Neutrophil (primary cell): ENCODE data around the gene EGLN3.

ENCODE experiments used
- H3K27ac ChIP-seq: fragments of 200-600 bp; sonication (generic); 2 replicates; pipeline ENCODE4 v1.5.1; 2016; ENCODE audit warnings: mild to moderate bottlenecking, moderate library complexity
- H3K27me3 ChIP-seq: fragments of 200-600 bp; sonication (generic); 2 replicates; pipeline ENCODE4 v1.6.0; 2016; ENCODE audit warnings: mild to moderate bottlenecking
- H3K36me3 ChIP-seq: fragments of 200-600 bp; sonication (generic); 2 replicates; pipeline ENCODE4 v1.5.1; 2017
- H3K4me1 ChIP-seq, 2 experiments: fragments of 200-600 bp in 1 of 2; sonication (generic) in 1 of 2; 1 replicate in 1 of 2; 2 replicates in 1 of 2; pipeline versions ENCODE4 v1.5.1 to v1.6.1; 2013 to 2016; ENCODE audit warnings: low read depth in 1 of 2, low read length in 1 of 2, mild to moderate bottlenecking in 1 of 2, moderate library complexity in 1 of 2; ENCODE audit not compliant: control insufficient read depth in 1 of 2, insufficient read depth in 1 of 2
- H3K4me3 ChIP-seq, 2 experiments: fragments of 200-600 bp in 1 of 2; sonication (generic) in 1 of 2; 1 replicate in 1 of 2; 2 replicates in 1 of 2; pipeline ENCODE4 v1.5.1; 2013 to 2016; ENCODE audit warnings: low read depth in 1 of 2, low read length in 1 of 2, mild to moderate bottlenecking in 1 of 2, moderate library complexity in 1 of 2
- H3K9me3 ChIP-seq: fragments of 200-600 bp; sonication (generic); 2 replicates; pipeline ENCODE4 v1.5.1; 2016
- TF ChIP-seq, protein P1 (sequence below): fragments of 200-600 bp; sonication (generic); IDR thresholded peaks from 2 replicates; pipeline ENCODE4 v1.5.1; 2016; ENCODE audit warnings: antibody characterized with exemption

The EGLN3 gene

GRCh38 chr14:33959692-33960151 lies 8.8 kb upstream of the EGLN3 start:
- H3K4me1 ChIP-seq: no peaks in the 10 kb centered on the region
- no peaks in the 10 kb centered on the region for H3K9me3 ChIP-seq
- peaks cover 31% of the 10 kb centered on the region for H3K27me3 ChIP-seq
- no peaks in the 10 kb centered on the region for H3K36me3 ChIP-seq
- TF ChIP-seq, protein P1, sequence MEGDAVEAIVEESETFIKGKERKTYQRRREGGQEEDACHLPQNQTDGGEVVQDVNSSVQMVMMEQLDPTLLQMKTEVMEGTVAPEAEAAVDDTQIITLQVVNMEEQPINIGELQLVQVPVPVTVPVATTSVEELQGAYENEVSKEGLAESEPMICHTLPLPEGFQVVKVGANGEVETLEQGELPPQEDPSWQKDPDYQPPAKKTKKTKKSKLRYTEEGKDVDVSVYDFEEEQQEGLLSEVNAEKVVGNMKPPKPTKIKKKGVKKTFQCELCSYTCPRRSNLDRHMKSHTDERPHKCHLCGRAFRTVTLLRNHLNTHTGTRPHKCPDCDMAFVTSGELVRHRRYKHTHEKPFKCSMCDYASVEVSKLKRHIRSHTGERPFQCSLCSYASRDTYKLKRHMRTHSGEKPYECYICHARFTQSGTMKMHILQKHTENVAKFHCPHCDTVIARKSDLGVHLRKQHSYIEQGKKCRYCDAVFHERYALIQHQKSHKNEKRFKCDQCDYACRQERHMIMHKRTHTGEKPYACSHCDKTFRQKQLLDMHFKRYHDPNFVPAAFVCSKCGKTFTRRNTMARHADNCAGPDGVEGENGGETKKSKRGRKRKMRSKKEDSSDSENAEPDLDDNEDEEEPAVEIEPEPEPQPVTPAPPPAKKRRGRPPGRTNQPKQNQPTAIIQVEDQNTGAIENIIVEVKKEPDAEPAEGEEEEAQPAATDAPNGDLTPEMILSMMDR: no peak
- H3K4me3 ChIP-seq: no peak overlapping the region
- no peak overlapping the region for H3K27ac ChIP-seq

DNA sequence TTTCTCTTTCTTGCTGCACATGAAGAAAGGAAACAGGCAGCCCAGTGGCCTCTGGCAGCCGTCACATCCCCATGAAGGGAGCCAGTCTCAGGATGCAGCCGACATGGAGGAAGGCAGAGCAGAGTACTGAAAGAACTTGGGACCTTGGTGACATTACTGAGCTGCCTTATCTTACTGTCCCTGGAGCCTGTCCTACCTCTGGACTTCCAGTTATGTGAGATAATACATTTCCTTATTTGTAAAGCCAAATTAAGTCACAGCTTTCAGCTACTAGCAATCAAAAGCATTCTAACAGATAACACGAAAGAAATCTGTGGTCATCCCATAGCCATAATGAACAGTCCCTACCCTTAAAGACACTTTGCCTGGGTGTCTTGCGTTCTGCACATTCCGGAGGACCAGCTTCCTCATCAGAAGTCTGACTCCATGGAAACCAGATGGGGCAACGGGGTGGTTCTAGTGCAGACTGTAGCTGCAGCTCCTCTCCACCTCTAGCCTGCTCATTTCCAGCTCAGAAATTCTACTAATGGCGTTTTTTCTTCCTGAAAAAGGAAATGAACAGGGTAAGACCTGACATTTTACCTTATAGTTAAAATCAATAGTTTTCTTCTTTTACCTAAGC lies 7.8 kb upstream of the EGLN3 start:
- Histone ChIP-seq H3K9me3 (no peaks in the 10 kb centered on the region), H3K27ac (no peak overlapping the region), H3K4me1 (no peaks in the 10 kb centered on the region), H3K4me3 (no peak overlapping the region), H3K27me3 (peaks cover 41% of the 10 kb centered on the region), H3K36me3 (no peaks in the 10 kb centered on the region)
- TF ChIP-seq, protein P1: no peak

GRCh38 chr14:33957993-33958392 lies 7.1 kb upstream of the EGLN3 start:
- H3K4me1 ChIP-seq: no peaks in the 10 kb centered on the region
- TF ChIP-seq, protein P1: no peak
- H3K36me3 ChIP-seq: no peaks in the 10 kb centered on the region
- H3K9me3 ChIP-seq: no peaks in the 10 kb centered on the region
- no peak overlapping the region for H3K4me3 ChIP-seq
- H3K27ac ChIP-seq: no peak overlapping the region
- peaks cover 48% of the 10 kb centered on the region for H3K27me3 ChIP-seq

- peaks cover 55% of the 10 kb centered on the region for H3K27me3 ChIP-seq
- no peak overlapping the region for H3K27ac ChIP-seq
- H3K4me3 ChIP-seq: no peak overlapping the region
- H3K4me1 ChIP-seq: no peaks in the 10 kb centered on the region
- no peaks in the 10 kb centered on the region for H3K9me3 ChIP-seq
- TF ChIP-seq, protein P1: no peak
- H3K36me3 ChIP-seq: no peaks in the 10 kb centered on the region
Measured at GRCh38 chr14:33957299-33957698, 6.4 kb upstream of the EGLN3 start.

DNA sequence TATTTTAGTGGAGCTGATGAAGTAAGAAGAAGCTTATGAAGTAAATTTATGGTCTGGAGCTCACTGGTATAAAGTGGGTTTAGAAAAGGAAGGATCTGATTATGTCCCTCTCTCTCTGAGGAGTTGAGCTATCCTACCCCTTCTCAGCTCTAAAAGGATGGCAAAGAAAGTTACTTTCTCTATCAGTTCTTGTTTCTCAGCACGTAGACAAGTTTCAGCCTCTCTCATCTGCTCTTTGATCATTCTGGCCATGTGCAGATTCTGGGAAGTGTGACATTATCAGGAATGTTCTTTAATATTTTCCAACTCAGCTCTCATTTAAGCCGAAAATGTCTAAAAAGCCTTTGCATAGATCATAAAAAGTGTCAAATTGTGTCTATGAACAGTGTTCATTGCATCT lies 5.8 kb upstream of the EGLN3 start:
- TF ChIP-seq, protein P1: no peak

More for the DNA sequence above, 5.8 kb upstream of the EGLN3 start:
- Histone ChIP-seq H3K4me1 (no peaks in the 10 kb centered on the region), H3K9me3 (no peaks in the 10 kb centered on the region), H3K36me3 (no peaks in the 10 kb centered on the region), H3K4me3 (no peak overlapping the region), H3K27me3 (peaks cover 61% of the 10 kb centered on the region), H3K27ac (no peak overlapping the region)
